Fibroblast of skin of back (primary cell): ENCODE data around the gene KLHL21.

ENCODE experiments used
- DNase-seq: peaks from one replicate; pipeline ENCODE4 v3.0.0-alpha.2; 2013

Gene KLHL21

GRCh38 chr1:6625584-6626149, 23.0 kb upstream of the KLHL21 start:
- DNase-seq: peak; percentile 67

DNA sequence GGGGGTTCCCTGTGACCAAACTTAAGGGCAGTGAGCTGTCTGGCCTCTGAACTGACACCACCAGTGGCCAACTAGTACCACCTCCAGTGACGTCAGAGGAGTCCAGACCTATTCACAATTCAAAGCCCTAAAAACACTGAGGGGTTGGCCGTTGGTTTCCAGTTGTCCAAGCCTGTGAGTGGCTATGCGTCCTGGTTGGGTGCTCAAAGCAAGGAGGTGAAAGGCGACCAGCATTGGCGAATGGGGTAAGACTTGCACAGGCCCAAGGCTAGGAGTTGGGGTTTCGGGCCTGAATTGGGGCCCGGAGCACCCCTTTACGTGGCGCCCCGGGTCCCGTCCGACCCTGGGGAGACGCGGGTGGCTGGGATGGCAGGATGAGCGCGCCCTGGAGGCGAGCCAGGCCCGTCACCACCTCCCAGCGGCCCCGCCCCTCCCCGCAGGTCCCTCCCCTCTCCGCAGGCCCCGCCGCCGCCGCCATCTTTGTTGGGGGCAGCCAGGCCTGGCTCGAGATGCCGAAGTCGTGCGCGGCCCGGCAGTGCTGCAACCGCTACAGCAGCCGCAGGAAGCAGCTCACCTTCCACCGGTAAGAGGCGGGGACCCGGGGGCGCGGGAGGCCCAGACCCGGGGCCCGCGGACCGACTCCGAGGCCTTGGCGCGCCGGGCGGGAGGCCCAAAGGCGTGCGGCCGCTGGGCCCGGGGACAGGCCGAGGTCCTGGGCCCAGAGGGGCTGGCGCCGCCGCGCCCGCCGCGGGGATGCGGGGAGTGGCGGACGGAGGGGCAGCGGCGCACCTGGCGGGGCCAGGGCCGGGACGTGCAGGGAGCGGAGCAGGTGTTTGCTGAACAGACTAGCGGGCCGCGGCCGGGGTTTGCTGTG, 22.3 kb upstream of the KLHL21 start, which contains the start of gene THAP3:
TSS of gene THAP3 (plus strand) at position 159 of the 874 bp plus-strand sequence. CDS start at position 510, 351 bp downstream.
- peak; percentile 82 for DNase-seq

DNA sequence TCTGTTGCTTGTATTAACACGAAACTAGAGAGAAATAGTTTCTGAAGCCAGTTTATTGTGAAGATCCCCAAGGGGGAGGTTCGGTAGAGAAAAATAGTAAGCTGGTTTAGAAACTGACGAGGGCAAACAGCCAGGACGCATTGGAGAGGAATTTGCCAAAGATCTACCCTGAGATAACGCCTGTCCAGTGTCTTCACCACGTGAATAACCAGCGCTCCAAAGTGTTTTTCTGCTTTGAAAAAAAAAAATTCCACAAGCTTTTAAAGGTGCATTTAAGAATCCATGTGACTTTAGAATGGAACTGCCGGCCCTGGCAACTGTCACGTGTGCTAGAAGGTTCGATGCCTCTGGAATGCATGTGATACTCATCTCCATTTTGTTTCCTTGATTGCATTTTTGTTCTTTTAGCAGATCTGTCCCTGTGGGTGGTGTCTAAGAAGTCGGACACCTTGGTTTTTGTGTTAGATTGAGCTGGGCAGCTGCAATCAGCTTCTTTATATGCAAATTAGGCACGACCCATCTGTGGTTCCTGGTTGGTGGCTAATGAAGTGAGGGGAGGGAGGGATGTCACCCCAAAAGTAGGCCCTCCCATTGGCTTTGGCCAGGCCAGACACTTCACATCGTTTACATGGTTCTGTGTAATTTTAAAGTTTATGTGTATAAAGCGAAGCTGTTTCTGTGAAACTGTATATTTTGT, 20.7 kb upstream of the KLHL21 start:
- no peak for DNase-seq

GRCh38 chr1:6622396-6623152, 19.9 kb upstream of the KLHL21 start:
- DNase-seq: no peak

GRCh38 chr1:6621429-6622391, 19.0 kb upstream of the KLHL21 start:
- DNase-seq: no peak

- DNase-seq: no peak
These were observed 16.4 kb upstream of the KLHL21 start for GRCh38 chr1:6619045-6619444.

DNA sequence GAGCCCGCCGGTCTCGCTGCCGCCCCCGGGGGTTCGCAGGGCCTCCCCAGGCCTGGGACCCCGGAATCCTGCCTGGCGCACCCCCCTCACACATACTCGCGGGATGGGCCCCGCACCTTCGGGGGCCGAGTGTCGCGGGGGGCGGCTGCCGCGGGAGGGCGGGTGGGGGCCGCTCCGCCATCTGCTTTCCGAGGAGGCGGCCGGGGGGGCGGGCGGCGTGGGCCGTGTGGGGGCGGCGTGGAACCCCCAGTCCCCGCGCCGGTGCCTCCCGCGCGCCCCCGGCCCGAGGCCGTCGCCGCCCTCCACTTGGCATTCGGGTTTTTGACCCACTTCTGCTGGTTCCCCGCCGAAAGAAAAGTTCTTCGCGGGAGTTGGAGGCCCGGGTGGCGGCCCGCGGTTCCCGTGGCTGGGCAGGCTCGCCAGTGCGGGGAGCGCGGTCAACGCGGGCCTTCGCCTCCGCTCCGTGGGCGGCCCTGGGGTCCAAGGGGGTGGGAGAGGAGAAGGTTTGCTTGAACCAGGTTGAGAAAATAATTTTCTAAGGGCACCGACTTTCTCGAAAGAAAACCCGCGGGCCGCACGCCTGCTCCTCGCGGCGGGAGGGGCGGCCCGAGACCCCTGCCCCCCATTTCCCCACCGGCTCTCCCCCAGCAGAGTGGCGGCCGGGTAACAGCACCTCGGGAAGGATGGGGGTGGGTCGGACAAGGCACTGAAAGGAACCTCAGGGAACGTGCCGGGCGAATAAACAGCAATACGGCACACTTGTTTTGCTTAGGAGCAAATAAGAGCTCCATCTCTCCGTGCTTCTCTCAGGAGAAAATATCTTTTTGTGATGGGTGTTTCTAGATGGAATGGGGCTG, 12.5 kb upstream of the KLHL21 start:
- DNase-seq: no peak

DNA sequence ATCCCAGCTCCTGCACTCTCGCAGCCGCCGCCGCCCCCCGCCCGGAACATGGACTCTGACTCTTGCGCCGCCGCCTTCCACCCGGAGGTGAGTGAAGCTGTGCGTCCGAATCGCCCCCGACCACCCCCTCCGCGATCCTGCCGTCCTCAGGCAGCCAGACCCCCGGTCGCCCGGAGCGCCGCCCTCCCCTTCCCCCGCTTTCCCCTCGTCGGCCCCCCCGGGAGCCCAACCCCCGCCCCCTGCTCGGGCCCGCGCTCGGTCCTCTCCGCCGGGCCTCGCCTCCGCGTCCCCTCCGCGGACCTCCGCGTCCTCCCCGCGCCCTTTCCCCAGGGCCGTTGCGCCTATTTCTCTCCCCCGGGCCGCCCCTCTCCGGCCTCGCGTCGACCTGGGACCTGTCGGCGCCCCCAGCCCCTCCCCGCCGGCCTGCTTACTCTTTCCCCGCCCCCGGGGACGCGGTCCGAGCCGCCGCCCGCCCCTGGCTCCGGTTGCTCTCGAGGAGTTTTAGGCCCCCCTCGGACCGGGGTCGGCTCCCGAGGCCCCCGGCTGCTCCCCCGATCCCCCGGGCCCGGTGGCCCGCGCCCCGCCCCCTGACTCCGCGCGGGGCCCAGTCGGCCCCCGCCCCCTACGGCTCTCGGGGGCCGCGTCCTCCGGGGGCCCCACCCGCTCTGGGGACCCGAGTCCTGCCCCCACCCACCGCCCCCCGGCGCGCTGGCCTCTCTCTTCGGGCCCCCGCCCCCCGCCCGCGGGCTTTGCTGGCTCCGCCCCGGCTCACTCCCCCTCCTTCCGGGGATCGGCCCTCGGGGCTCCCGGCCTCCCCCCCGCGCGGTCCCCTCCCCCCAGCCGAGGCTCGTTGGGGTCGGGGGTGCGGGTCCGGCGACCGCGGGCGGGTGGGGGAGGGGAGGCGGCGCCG, 11.6 kb upstream of the KLHL21 start:
- peak; percentile 48 for DNase-seq

DNA sequence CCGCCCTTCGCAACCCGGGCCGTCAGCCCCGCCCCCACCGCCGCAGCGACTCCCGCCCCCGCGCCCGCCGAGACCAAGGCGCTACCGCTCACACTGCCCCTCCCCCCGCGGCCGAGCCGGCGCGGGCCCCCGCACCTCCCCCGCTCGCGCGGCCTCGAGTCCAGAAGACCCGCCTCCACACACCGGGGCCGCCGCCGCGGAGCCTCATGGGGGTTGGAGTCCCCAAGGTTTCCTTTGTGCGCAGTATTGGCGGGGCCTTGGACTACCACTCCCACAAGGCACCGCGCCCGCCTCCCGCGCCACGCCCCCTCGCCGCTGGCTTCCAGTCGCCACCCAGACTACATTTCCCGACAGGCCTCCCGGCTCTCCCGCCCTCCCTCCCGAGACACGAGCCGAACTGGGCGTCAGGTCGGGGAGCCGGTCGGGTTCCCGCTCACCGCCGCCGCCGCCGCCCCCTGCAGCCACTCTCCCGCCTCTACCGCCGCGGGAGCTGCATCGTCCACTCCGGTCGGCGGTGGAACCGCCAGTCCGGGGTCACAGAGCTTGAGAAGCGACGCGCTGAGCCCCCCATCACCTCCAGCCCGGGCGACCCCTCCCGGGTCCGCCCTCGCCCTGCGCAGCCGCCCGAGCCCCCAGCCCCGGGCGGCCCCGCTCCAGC, 10.8 kb upstream of the KLHL21 start, which contains the start of gene PHF13:
TSS of gene PHF13 (plus strand) at position 371 of the 658 bp plus-strand sequence. CDS start 336 bp downstream, outside the sequence.
- DNase-seq: peak; percentile 99

GRCh38 chr1:6612641-6613360, 10.1 kb upstream of the KLHL21 start:
- no peak for DNase-seq

- peak; percentile 93 for DNase-seq
These were observed 1.4 kb upstream of the KLHL21 start for GRCh38 chr1:6603915-6604558.

- DNase-seq: peak; percentile 78
These were observed 707 bp upstream of the KLHL21 start for GRCh38 chr1:6603238-6603914.

DNA sequence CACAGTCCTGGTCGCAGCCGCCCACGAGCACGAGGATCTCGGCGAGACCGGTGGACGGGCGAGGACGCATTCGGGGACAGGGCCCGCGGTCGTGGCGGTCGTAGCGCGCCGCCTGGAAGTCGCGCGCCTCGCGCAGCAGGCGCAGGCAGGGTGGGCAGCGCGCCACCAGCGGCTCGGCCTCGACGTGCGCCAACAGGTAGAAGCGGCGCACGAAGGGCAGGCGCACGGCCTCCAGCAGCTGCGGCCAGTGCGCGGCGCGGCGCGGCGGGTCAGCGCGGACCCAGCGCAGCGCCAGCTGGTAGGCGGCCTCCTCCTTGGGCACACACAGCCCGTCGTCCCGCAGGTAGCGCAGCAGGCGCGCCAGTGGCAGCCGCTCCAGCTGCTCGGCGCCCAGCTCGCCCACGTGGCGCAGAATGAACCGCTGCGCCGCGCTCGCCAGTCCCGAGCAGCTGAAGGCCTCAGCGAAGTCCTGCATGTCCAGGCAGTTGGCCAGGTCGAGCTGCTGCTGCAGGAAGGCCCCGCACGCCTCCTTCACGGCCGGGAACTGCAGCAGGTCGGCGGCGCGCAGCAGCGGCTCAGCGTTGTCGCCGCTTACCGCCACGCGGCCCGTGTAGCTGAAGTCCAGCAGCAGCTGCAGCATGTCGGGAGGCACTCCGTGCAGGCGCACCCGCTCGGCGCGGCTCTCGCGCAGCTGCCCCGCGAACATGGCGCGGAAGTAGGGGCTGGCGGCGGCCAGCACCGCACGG, 573 bp downstream of the KLHL21 start:
- no peak for DNase-seq

DNA sequence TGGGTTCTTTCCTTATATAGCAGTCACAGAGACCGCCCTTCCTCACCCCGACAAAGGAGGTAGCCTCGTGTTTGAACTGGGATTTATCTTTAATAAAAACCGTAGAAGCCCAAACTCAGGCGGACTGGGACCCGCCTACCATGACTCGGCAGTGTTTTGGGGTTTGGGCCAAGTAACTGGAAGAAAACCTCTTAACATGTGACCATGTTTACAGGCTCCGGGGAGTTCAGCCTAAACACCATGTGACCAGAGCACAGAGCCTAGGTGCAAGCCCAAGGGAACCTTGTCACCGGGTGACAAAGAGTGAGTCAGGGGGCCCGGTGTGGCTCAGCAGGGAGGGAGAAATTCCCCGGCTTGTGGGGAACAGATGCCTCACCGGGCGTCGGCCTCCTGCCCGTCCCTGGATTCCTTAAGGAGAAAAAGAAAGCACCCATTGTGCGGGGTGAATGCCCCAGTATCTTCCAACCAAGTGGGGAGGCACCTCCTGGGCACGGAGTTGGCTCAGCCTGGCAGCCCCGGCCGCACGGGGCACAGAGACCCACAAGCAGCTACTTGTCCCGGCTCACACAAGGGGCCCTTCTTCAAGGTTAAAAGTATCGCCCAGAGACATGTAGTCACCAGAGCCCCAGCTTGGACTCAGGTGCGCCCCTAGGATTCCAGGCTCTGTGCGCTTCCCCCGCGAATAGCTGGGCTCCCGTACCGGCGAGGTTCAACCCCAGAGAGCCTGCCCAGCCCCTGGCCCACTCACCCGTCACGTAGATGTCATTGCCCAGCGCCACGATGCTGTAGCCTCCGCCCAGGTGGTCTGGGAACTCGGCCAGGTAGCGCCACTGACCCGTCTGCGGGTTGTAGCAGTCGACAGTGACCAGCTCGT, 1.4 kb downstream of the KLHL21 start:
- peak; percentile 93 for DNase-seq
